Stimulated activated CD4-positive, alpha-beta T cell treated with anti-CD3 and anti-CD28 coated beads, TNF-alpha, amount 100 ng/mL, for 48 hours (primary cell): ENCODE results near the gene ARHGAP26.

Experiments
- DNase-seq, 3 donors: peaks; one replicate each; pipeline ENCODE4 v3.0.0-alpha.2; 2020; ENCODE audit warnings: low read depth in 3 of 3

The ARHGAP26 gene

DNA sequence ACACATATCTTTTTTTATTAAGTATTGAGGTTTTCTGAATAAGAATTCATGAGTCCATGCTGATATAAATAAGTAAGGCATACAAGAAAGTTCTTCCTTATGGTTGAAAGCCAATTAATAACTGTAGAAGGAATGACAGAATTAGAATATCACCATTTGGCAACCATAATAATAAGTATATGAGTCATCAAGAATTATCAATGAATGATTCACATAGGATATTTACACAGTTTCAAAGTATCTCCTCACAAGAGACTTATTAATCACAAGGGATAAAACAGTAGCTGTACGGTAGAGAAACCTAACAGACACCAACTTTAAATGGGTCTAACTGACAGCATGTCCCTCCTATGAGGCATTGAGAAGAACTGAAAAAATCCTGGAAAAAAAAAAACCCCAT is 471.7 kb downstream of the ARHGAP26 start:
- no peak for DNase-seq

GRCh38 chr5:143243103-143243502 is 472.9 kb downstream of the ARHGAP26 start:
- no peak for DNase-seq

DNA sequence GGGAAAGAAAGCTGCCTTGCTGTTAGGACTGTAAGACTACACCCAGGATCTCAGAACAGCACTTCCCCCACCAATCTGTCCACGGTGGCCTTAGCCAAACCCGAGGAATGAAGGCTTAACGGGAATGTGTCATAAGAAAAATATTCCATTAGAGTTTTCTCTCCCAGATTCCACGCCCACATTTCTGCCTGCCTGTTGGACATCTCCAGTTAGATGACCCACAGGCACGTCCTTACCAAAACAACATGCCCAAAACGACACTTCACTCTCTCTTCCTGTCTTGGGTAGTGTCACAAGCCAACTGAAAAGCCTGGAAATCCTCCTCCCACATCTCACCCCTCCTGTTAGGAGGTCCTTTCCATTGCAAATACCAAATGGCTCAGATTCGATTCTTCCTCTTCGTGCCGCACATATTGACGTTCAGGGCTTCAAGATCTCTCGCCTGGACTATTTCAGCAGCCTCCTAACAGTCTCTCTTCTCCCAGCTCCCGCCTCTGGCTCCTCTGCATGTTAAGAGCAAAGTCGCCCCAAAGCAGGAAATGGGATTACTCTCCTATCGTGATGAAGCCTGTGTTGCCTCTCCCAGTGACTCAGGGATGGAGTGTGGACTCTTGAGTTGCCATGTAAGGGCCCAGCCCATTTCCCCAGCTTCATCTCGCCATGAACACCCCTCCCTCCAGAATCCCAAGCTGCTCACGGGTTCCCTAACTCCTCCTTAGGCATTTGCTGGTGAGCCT is 474.0 kb downstream of the ARHGAP26 start:
- DNase-seq = no peak

DNA sequence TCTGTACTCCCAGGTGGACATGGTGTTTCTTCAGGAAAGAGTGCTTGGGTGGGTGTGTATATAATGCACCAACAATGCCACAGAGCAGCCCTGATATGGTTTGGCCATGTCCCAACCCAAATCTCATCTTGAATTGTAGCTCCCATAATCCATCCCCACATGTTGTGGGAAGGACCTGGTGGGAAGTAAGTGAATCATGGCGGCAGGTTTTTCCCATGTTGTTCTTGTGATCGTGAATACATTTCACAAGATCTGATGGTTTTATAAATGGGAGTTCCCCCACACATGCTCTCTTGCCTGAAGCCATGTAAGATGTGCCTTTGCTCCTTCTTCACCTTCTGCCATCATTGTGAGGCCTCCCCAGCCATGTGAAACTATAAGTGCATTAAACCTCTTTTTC is 474.8 kb downstream of the ARHGAP26 start:
- DNase-seq = no peak

DNA sequence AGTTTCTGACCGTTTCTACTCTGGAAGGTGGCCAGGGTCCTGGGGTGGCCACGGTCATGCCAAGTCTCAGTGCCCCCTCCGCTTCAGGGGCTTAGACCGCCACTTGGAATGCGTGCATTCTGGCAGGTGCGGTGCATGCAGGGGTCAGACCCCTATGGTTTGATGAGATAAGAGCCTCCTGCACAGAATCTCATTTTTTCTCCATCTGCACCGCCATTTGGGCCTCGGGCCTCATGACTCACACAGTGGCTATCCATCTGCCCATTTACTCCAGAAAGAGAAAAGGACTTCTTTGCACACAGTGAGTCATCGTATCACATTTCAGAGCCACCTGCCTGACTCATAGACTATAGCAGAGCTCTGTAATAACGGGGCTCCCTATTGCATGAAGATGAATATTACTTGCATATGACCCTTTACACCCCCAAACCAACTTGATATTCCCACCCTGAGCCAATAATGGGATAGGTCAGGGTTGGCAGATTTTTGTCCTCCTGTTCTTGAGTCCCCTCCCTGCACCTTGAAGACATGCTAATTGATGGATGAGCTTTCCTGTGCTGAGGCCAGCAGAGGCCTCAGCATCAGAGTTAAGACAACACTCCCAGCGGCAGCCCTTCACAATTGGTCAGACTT is 475.9 kb downstream of the ARHGAP26 start:
- DNase-seq = no peak

- no peak for DNase-seq
Measured at GRCh38 chr5:143247134-143247815, 477.1 kb downstream of the ARHGAP26 start.

GRCh38 chr5:143248391-143248790 is 478.2 kb downstream of the ARHGAP26 start:
- no peak for DNase-seq

DNA sequence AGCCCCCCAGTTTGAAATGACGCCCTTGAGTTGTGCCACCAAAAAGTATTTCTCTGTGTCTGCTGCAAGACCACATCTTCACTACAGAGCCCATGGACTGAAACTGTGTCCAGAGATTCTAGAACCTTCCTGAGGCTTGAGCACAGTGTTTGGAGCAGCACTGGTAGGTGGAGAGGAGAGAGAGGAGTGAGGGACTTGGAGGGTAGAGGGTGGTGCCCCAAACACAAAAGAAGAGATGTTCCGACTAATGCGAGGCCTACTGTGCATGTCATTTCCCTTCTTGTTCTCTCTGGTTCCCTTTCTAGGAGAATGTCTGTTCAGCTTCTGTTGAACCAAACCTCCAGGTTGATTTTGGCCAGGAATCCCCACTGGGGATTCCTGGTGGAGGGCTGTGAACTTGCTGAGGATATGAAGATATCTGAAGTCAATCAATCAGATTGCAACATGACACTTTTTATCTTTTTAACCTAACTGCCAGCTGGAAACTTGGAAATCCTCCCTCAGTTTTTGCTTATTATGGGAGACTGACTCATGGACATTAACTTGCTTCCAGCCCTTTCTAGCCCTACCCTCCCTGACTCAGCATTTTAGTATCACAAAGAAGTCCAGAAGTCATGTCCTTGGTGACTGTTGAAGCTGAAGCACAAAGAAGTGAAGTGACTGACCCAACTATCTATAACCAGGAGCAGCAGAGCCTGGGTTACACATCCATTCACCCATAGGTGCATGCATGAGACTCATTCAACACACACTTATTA is 478.8 kb downstream of the ARHGAP26 start:
- DNase-seq = no peak

GRCh38 chr5:143249851-143250250 is 479.7 kb downstream of the ARHGAP26 start:
- DNase-seq = no peak

DNA sequence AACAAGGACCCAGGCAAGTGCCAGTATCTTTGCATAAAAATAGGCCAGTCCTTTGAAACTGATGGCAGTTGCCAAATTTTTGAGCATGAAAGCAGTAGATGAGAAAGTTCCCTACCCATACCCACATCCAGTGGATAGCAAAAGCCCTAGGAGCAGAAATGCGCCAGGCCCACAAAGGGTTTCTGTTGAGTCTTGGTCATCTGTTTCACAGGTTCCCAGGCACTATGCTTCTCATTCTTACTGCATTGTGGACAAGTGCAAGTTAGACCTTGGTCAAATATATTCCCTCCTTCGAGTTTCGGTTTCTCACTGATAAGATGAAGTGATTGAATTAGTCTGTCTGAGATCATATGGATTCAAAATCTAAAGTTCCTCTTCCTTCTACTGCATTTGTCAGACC is 481.0 kb downstream of the ARHGAP26 start:
- no peak for DNase-seq

- no peak for DNase-seq
Measured at GRCh38 chr5:143251946-143252345, 481.8 kb downstream of the ARHGAP26 start.

GRCh38 chr5:143254819-143255218 is 484.6 kb downstream of the ARHGAP26 start:
- no peak for DNase-seq

- DNase-seq = no peak
Measured at GRCh38 chr5:143258559-143259253, 488.5 kb downstream of the ARHGAP26 start.

- DNase-seq = no peak
Measured at GRCh38 chr5:143259254-143259605, 489.1 kb downstream of the ARHGAP26 start.

DNA sequence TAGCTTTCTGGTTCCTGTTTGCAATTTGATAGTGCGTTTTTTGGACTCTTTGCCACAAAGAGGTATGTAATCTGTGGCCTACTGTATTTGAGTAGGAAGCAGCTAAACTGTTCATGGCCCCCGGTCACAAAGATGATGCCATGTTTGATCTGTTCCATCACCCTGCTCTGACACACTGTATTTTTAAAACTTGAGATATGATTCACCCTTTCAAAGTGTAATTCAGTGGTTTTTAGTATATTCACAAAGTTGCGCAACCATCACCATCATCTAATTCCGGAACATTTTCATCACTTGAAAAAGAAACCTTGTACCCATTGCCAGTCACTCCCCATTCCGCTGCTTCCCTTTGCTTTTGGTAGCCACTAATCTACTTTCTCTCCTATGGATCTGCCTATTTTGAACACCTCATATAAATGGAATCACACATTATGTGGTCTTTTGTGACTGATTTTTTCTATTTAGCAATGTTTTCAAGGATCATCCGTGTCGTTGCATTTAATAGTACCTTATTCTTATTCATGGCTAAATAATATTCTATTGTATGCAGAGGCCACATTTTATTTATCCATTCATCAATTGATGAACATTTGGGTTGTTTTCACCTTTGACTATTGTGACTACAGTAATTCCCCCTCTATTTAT is 491.7 kb downstream of the ARHGAP26 start:
- DNase-seq = peak; percentile 0 to 13 (median 4)

DNA sequence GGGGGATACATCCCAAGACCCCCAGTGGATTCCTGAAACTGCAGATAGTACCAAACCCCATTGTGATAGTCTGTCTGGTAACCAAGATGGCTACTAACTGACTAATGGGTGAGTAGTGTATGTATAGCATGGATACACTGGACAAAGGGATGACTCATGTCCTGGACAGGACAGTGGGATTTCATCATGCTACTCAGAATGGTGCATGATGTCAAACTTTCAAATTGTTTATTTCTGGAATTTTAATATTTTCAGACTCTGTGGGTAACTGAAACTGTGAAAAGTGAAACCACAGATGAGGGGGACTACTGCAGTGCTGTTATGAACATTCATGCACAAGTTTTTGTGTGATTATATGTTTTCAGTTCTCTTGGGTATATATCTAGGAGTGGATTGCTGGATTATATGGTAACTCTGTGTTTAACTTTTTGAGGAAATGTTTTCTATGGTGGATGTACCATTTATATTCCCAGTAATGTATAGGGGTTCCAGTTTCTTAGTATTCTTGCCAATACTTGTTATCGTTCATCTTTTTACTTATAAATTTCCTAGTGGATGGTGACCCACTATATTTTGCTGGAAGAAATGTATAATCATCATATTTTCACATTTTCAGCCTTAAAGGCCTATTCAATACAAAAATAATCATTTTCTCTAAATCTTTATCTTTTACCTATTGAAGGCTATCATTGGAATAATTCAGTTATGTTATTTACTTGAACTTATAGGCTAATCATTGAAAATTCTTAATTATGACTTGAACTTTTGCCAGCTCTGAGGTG is 492.4 kb downstream of the ARHGAP26 start:
- no peak for DNase-seq

DNA sequence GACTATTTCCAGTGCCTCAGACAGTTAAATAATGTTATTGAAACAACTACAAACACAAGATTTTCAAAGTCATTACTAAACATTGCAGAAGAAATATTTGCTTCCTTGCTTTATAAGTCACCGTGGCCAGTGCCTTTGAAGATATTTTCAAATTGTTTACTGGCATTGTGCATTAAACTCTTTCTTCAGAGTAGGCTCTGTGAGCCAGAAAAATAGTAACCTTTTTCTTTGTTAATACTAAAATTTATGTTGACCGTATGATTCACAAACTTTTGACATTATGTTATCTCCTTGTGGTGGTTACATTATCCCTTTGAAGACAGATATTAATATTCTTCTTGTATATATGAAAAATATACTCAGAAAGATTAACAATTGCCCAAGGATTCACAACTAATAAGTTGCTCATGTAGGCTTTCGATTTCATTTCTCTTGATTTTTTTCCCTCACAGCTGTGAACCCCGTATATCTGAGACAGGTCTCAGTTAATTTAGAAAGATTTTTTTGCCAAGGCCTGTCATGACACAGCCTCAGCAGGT is 493.2 kb downstream of the ARHGAP26 start:
- DNase-seq = no peak

DNA sequence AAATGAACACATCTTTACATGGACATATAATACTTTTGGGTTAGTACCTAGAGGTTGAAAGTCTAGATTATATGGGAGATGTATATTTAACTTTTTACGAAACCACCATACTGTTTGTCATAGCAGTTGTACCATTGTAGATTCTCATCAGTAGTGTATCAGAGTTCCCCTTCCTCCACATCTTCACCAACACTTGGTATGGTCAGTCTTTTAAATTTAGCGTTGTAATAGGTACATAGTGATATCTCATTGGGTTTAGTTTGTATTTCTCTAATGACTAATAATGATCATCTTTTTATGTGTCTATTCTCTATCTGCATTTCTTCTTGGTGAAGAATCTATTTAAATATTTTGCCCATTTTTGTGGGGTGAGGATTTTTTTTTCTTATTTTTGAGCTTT is 495.8 kb downstream of the ARHGAP26 start:
- no peak for DNase-seq

- no peak for DNase-seq
Measured at GRCh38 chr5:143267186-143267585, 497.0 kb downstream of the ARHGAP26 start.

GRCh38 chr5:143268388-143268787 is 498.2 kb downstream of the ARHGAP26 start:
- DNase-seq = no peak
